Neural progenitor cell (in vitro differentiated cells): ENCODE data around the gene LPP.

Experiments
- CTCF ChIP-seq: fragments of 200-600 bp; sonication (generic); IDR thresholded peaks from 2 replicates; pipeline ENCODE4 v1.5.1; 2017; ENCODE audit warnings: antibody characterized with exemption, mild to moderate bottlenecking
- EZH2 ChIP-seq: fragments of 200-600 bp; sonication (generic); IDR thresholded peaks from 2 replicates; pipeline ENCODE4 v1.6.1; 2017; ENCODE audit warnings: antibody characterized with exemption, mild to moderate bottlenecking, moderate library complexity

GRCh38 chr3:188583341-188584161, 429.6 kb downstream of the LPP start:
- TF ChIP-seq CTCF (no peak), EZH2 (no peak)
